Measurements from ENCODE around the gene KCNQ1.

KCNQ1 gene

GRCh38 chr11:2818503-2818902 is 373.7 kb downstream of the KCNQ1 start:
- no peak for DNase-seq

DNA sequence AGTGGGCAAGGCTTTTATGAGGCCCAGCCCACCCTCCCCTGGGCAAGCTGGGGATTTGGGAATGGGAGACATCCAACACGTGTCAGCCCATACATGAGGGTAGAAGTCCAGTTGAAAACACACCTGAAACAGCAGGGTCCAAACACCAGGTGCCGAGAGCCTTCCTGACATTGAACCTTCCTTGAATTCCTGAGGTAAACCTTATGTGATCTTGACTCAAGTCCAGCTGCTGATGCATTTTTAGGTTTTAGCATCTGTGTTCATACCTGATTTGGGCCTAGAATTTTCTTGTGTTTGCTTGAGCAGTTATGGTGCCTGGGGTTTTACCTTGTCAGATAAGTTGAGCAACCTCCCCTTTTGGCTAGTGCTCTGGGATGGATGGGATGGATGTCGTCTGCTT is 374.5 kb downstream of the KCNQ1 start:
- DNase-seq: no peak

DNA sequence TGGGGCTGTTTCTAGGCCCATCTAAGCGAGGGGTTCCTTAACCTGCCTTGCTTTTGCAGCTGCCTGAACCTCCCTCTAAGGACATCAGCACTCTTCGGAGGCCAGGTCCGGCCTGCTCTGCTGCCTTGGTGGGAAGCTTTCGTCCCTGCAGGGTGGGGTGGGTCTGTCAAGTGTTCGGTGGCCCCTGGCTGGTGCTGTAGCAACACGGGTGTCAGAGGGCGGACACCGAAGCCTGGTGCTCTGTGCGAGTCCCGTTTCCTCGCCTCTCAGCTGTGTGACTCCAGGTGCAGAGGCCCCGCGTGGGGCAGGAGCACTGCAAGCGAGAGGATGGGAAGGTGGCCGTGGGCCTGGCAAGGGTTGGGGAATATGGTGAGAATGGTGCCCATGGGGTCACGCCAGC is 376.2 kb downstream of the KCNQ1 start:
- DNase-seq: no peak

- DNase-seq: no peak
Measured at GRCh38 chr11:2821891-2822290, 377.1 kb downstream of the KCNQ1 start.

DNA sequence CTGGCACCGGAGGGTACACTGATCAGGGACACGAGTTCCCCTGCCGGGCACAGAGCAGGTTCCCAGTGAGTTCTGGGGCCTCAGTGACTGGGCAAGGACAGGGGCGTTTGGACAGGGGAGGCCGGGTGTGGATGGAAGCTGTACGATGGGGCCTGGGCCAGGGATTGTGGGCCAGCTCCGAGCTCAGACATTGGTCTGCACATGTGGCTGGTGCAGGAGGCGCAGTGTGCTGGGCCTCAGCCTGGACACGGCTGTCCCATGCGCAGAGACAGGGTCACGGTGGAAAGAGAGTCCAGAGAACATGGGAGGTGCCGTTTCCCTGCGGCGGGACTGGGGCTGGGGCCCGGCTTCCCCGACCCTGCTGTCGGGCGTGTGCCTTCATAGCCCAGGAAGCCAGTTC is 380.0 kb downstream of the KCNQ1 start:
- no peak for DNase-seq

GRCh38 chr11:2825261-2825888 is 380.6 kb downstream of the KCNQ1 start:
- DNase-seq: no peak

GRCh38 chr11:2825889-2826678 is 381.3 kb downstream of the KCNQ1 start:
- DNase-seq: peak; percentile 95

DNA sequence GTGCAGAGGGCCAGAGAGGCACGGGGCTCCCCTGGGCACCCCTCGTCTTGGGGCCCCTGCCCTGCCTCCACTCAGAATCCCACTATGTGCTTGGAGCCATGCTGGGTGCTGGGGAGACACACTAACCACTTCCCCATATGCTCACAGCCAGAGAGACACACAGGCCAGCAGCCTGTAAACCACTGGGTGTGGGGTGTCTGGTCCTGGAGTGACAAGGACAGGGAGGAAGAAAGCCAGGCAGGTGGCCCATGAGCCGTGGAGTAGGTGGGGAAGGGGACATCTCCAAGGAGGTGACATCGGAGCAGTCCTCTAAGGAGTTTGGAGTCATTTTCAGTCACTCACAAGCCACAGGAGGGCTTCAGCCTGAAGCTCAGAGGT is 381.9 kb downstream of the KCNQ1 start:
- no peak for DNase-seq

DNA sequence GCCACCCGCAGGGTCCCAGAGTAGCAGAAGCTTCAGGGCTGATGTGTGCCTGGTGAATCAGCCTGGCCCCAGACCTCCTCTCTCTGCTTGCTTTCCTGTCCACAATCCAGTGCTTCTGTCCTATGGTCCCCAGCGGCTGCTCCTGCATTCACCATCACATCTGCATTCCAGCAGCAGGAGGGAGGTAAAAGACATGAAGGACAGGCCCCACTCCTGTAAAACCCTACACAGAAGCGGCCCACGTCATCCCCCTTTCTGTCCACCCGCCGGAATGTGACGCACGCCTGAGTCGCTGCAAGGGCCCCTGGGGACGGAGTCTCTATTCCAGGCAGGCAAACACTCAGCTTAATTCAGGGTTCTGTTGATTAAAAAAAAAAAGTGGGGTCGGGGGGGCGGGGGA is 382.4 kb downstream of the KCNQ1 start:
- peak; percentile 67 for DNase-seq

GRCh38 chr11:2827792-2828191 is 383.0 kb downstream of the KCNQ1 start:
- no peak for DNase-seq

DNA sequence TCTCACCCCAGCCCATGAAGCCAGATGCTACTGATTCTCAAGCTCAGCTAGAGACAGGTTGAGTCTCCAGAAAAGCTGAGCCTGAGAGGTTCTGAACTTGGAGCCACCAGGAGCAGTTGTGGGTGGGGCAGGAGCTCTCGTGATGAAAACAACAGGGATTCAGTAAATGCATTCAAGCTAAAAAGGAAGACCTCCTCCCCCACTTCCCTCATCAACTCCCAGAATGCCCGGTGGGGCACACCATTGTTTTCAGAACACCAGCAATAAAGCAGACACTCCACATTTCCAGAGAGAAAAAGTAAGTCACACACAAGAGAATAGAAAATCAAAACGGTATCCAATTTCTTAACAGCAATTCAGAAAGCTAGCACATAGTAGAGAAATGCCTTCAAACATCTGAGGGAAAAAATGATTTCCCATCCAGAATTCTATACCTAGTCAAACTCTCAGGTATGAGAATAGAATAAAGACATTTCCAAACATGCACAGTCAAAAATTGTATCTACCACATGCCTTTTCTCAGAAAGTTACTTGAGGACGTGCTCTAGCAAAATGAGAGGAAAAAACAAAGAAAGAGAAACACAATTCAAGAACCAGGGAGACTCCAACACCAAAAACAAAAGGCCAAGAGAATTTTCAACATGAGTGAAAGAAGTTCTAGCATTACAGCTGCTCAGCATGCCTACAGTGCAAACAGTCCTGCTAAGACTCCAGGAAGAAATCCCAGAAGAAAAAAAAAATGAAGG is 383.9 kb downstream of the KCNQ1 start:
- no peak for DNase-seq

GRCh38 chr11:2830030-2830812 is 385.4 kb downstream of the KCNQ1 start:
- DNase-seq: no peak

DNA sequence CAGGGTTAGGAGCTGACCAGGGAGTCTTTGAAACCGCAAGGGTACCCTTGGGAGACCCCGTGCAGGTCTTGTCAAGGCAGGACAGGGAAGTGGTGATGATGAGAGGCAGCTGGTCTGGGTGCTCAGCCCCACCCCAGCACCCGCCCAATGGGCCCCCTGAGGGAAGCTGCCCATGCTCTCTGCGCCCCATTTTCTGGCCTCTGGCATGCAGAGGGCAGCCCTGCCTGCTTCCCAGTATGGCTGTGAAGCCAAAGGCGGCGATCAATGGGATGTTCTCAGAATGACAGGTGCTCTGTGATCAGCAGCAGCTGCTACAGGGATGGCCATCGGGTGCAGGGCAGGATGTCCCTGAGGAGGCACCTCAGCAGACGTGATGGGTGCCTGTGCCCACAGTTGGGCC is 386.1 kb downstream of the KCNQ1 start:
- DNase-seq: no peak

GRCh38 chr11:2831781-2832532 is 387.1 kb downstream of the KCNQ1 start:
- no peak for DNase-seq

DNA sequence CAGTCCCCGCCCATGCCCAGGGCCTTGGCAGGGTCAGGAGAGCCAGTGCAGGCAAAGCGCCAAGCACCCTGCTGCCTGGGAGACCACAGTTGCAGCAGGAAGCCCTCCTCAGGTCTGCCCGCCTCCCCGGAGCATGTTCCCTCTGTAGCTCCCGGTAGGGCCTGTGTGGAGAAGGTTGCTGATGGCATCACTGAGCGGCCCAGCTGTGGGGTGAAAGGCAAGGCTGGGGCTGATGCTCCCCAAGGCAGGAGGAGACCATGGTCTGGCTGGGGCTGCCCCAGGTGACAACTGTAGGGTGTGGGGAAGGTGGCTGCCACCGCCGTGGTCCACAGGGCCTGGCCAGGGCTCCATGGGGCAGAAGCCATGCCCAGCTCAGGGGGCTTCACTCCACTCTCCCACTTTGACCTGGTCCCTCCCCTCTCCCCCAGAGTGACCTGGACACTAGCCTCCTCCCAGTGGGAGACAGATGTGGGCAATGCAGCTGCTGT is 387.8 kb downstream of the KCNQ1 start:
- DNase-seq: no peak

- DNase-seq: no peak
Measured at GRCh38 chr11:2833051-2833715, 388.4 kb downstream of the KCNQ1 start.

DNA sequence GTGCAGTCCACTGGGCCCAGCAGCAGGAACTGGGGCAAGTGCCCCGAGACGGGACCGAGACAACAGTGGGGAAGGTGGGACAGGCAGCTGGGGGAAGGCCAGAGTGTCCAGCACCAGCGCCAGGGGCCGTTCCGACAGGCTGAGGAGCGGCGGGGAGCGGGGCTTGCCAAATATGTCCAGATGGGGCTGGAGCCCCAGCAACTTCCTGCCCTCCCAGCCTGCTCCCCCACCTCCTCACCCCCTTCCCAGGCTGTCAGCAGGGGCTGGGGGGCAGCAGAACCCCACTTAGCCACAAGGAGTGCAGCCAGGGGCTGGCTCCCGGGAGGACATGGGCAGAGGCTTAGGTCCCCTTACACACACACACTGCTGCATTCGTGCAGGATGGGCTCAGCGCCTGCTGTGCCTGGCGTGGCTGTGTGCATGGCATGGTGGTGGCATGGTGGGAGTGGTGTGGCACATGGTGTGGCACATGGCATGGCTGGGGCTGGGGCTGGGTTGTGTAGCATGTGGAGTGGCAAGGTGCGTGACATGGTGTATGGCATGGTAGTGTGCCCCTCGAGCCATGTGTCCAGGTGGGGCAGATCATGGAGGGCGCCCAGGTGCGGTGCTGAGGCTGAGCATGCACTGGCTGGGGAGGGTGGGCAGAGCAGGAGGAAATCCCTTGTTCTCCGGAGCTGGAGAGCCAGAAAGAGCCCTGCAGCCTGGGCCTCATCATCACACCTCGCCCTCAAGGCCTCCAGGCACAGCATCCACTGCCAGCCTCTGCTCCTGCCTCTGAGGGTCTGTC is 389.1 kb downstream of the KCNQ1 start:
- no peak for DNase-seq

DNA sequence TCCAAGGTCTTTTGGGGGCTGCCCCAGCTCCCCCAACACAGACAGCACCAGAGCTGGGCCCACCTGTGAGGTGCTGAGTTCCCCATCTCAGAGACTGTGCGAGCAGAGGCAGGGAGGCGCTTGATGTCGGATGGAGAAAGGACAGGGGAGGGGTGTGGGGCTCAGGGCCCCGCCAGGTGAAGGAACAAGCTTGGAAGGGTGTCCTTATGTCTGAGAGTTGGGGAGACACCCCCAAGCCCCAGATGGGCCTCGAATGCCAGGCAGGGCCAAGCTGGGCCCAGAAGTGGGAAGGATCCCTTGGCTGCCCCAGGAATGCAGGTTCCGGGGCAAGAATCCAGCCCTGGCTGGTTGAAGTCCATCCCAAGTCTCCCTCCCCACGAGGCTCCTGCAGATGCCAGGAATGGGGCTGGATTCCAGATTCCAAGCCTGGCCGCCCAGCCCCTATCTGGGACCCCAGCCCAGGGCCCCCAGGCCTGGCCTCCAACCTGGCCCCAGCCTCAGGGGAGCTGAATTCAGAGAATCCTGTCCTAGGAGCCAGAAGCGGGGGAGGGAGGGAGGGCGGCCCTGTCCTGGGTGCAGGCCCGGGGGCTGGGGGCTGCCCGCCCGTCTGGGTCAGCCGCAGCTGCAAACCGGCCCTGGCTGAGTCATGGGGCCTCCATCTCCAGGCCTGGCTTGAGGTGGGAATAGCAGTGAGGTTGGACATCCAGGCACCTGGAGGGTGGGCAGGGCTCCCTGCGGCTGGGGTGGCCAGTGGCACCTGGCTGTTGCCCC is 389.9 kb downstream of the KCNQ1 start:
- peak; percentile 92 for DNase-seq

GRCh38 chr11:2835296-2835695 is 390.5 kb downstream of the KCNQ1 start:
- peak; percentile 90 for DNase-seq

DNA sequence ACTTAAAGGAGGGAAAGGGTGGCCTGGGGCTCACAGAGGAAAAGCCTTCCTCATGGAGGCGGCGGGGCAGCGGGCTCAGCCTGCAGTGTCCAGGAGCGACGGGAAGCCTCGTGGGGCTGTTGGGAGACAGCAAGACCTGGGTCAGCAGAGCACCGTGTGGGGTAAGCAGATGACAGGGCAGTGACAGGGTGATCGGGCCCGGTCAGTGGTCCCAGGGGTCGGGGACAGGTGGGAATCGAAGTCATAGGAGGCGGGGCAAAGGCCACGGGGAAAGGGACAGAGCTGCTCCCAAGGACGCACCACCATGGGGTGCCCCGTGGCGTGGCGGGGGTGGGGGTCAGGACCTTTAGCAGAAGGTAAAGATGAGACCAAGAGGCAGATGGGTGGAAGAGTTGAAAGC is 390.9 kb downstream of the KCNQ1 start:
- DNase-seq: no peak
